Muscle of leg (tissue), 11 donors: ENCODE measurements around the gene RMND1. TPM values are rescaled to one million over a fixed set of nuclear protein-coding genes. Genes with fewer than 3 reads are reported as not detected.
"Not testable (repeated sequence)": the region's sequence is repeated elsewhere in the genome, so short reads cannot be mapped to it uniquely, and the experiment has no call there.

Experiments
- DNase-seq: peaks from one replicate; pipeline ENCODE4 v3.0.0; 2013
- H3K27ac ChIP-seq: one replicate; pipeline ENCODE4 v1.5.1; 2013; ENCODE audit warnings: mild to moderate bottlenecking, low read length, control low read depth
- H3K27me3 ChIP-seq: one replicate; pipeline ENCODE4 v1.6.1; 2013; ENCODE audit warnings: low read length; ENCODE audit not compliant: control insufficient read depth, insufficient read depth
- H3K36me3 ChIP-seq: one replicate; pipeline ENCODE4 v1.6.1; 2013; ENCODE audit warnings: low read length; ENCODE audit not compliant: control insufficient read depth, insufficient read depth
- H3K4me1 ChIP-seq: one replicate; pipeline ENCODE4 v1.6.1; 2013; ENCODE audit warnings: low read length; ENCODE audit not compliant: control insufficient read depth, insufficient read depth
- H3K4me3 ChIP-seq: one replicate; pipeline ENCODE4 v1.5.1; 2013; ENCODE audit warnings: low read length, control low read depth
- H3K9me3 ChIP-seq: replicated peaks from 2 replicates; pipeline ENCODE4 v1.6.1; 2013; ENCODE audit warnings: low read depth, low read length; ENCODE audit not compliant: control insufficient read depth
- WGBS: methylation state at CpG from one replicate; pipeline ENCODE4 v1.1.5; 2013; ENCODE audit warnings: missing lambda C conversion rate; ENCODE audit not compliant: insufficient coverage; 5-methylcytosine and 5-hydroxymethylcytosine counted together
- polyA plus RNA-seq, 8 donors: library from polyadenylated mRNA; unstranded; fragments of 120-200 nt; gene quantifications; one replicate each; pipeline versions ENCODE4 v1.2.1 to v1.2.3, GENCODE V29; 2013; ENCODE audit warnings: inconsistent platforms in 1 of 8, low replicate concordance in 1 of 8; ENCODE audit not compliant: insufficient read length in 8 of 8, insufficient read depth in 1 of 8
- total RNA-seq: library from RNA; stranded (reverse); fragments of 120-200 nt; gene quantifications from one replicate; pipeline ENCODE4 v1.2.4, GENCODE V29; 2013

The RMND1 gene
- total and polyA plus RNA-seq, 9 donors: 16.2 to 24.0 (median 20.0) TPM

- under 1% methylated on average over 46 of the region's 54 CpGs for WGBS
- Histone ChIP-seq H3K27ac (peak overlapping the region; percentile 97), H3K27me3 (no peaks in the 10 kb centered on the region), H3K4me1 (peaks cover 24% of the 10 kb centered on the region), H3K4me3 (peak overlapping the region; percentile 94), H3K36me3 (peaks cover 2% of the 10 kb centered on the region), H3K9me3 (no peaks in the 10 kb centered on the region)
- DNase-seq: peak; percentile 89
Observed at GRCh38 chr6:151389618-151390275, 62.2 kb downstream of the RMND1 start.

GRCh38 chr6:151388997-151389617 lies 62.8 kb downstream of the RMND1 start:
- Histone ChIP-seq H3K4me1 (peaks cover 24% of the 10 kb centered on the region), H3K36me3 (peaks cover 2% of the 10 kb centered on the region), H3K9me3 (no peaks in the 10 kb centered on the region), H3K4me3 (peak overlapping the region; percentile 94), H3K27ac (peak overlapping the region; percentile 97), H3K27me3 (no peaks in the 10 kb centered on the region)
- WGBS: 0% methylated on average over 2 of the region's 12 CpGs
- DNase-seq: no peak

GRCh38 chr6:151388236-151388635 lies 63.7 kb downstream of the RMND1 start:
- Histone ChIP-seq H3K9me3 (no peaks in the 10 kb centered on the region), H3K36me3 (peaks cover 4% of the 10 kb centered on the region), H3K4me3 (no peak overlapping the region), H3K27ac (no peak overlapping the region), H3K4me1 (peaks cover 17% of the 10 kb centered on the region), H3K27me3 (no peaks in the 10 kb centered on the region)
- WGBS: no CpG with 5 or more reads among the region's 2 CpGs
- DNase-seq: no peak

GRCh38 chr6:151387175-151387970 lies 64.6 kb downstream of the RMND1 start:
- peaks cover 12% of the 10 kb centered on the region for H3K4me1 ChIP-seq
- H3K27ac ChIP-seq: no peak overlapping the region

GRCh38 chr6:151385177-151385576 lies 66.7 kb downstream of the RMND1 start:
- DNase-seq: no peak
- Histone ChIP-seq H3K27me3 (no peaks in the 10 kb centered on the region), H3K4me1 (peaks cover 15% of the 10 kb centered on the region), H3K27ac (no peak overlapping the region), H3K4me3 (no peak overlapping the region), H3K36me3 (peaks cover 4% of the 10 kb centered on the region), H3K9me3 (no peaks in the 10 kb centered on the region)
- WGBS: no CpG with 5 or more reads among the region's 1 CpG

More at GRCh38 chr6:151387175-151387970, 64.6 kb downstream of the RMND1 start:
- H3K4me3 ChIP-seq: no peak overlapping the region
- H3K36me3 ChIP-seq: peaks cover 4% of the 10 kb centered on the region
- DNase-seq: no peak
- no peaks in the 10 kb centered on the region for H3K9me3 ChIP-seq
- H3K27me3 ChIP-seq: no peaks in the 10 kb centered on the region
- 78% methylated on average over 4 of the region's 11 CpGs for WGBS

- H3K4me1 ChIP-seq: peaks cover 16% of the 10 kb centered on the region
- peaks cover 4% of the 10 kb centered on the region for H3K36me3 ChIP-seq
- DNase-seq: no peak
Observed at GRCh38 chr6:151384151-151384550, 67.8 kb downstream of the RMND1 start.

GRCh38 chr6:151382631-151383030 lies 69.3 kb downstream of the RMND1 start:
- not testable (repeated sequence) for DNase-seq, H3K27me3 ChIP-seq, H3K4me1 ChIP-seq, H3K9me3 ChIP-seq, H3K36me3 ChIP-seq, H3K4me3 ChIP-seq, H3K27ac ChIP-seq
- WGBS: 100% methylated on average over 2 of the region's 9 CpGs

More at GRCh38 chr6:151384151-151384550, 67.8 kb downstream of the RMND1 start:
- H3K4me3 ChIP-seq: no peak overlapping the region
- 74% methylated on average over 5 of the region's 5 CpGs for WGBS
- H3K27ac ChIP-seq: no peak overlapping the region
- no peaks in the 10 kb centered on the region for H3K9me3 ChIP-seq
- H3K27me3 ChIP-seq: no peaks in the 10 kb centered on the region

GRCh38 chr6:151381722-151382121 lies 70.2 kb downstream of the RMND1 start:
- Histone ChIP-seq H3K4me1 (peaks cover 9% of the 10 kb centered on the region), H3K27me3 (no peaks in the 10 kb centered on the region), H3K4me3 (no peak overlapping the region), H3K27ac (no peak overlapping the region), H3K36me3 (peaks cover 3% of the 10 kb centered on the region), H3K9me3 (no peaks in the 10 kb centered on the region)
- WGBS: 93% methylated on average over 4 of the region's 4 CpGs
- no peak for DNase-seq

- WGBS: 100% methylated on average over 1 of the region's 1 CpG
- Histone ChIP-seq H3K27ac (no peak overlapping the region), H3K4me3 (no peak overlapping the region), H3K9me3 (no peaks in the 10 kb centered on the region), H3K36me3 (peaks cover 3% of the 10 kb centered on the region), H3K4me1 (peaks cover 9% of the 10 kb centered on the region), H3K27me3 (no peaks in the 10 kb centered on the region)
- DNase-seq: no peak
Observed at GRCh38 chr6:151380848-151381205, 71.1 kb downstream of the RMND1 start.
